T1000 (cell line): ENCODE measurements around the gene FOXP1.

Source experiments
- DNase-seq: peaks from one replicate; lab custom pipeline; 2025; ENCODE audit warnings: mixed read lengths; lab: John Stamatoyannopoulos, UW

Gene FOXP1

DNA sequence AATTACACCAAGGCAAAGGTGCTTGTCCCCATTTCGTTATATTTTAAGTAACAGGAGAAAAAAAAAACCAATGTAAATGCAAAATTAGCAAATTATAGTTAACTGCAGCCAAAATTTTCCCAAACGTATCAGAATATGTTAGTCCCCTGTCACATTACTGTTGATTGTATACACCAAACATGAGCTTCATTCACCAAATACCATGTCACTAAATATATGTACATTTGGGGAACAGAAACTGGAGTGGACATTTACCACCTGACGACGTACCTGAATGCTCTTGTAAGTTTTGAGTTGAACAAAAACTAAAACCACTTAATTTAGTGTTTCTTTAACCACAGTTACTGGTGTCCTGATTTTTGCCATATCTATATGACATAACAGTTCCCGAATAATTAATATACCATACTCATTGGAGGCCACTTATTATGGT is 3.3 kb upstream of the FOXP1 start:
- DNase-seq = no peak

DNA sequence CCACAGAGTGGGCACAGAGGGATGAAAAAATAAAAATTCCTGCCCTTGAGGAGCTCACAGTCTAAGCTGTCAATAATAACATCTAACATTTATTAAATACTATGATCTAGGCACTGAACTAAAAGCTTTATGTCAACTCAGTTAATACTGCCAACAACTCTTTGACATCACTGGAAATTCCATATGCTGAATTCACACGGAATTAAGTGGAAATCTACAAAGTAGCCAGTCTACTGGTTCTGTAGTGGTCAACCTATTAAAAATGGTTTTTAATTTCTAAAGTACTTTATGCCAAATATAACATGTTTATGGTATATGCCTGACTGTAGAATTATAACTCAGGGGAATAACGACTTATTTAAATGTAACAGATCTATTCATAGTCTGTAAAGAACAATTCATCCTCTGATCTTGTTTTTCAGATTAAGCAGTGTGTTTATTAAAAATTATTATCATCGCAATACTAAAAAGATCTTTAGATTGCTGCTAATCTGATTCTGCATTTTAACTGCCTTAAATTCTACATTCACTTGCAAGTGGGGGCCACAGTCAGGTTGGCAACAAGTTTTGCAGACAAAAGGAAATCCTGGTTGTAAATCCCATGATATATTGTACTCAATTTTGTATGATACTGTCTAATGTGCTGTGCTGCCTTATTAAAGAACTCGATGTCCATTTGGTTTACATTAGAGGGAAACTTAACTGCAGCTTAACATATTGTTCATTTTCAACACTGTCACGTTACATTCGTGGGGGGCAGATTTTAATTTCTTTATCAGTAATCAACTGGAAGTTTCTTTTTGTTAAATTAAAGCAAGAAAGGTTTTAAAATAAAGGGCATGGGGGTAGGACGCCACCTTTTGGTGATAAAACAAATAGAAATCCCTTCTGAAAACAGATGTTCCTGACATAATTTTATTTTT is 2.6 kb upstream of the FOXP1 start:
- peak; percentile 2 for DNase-seq

DNA sequence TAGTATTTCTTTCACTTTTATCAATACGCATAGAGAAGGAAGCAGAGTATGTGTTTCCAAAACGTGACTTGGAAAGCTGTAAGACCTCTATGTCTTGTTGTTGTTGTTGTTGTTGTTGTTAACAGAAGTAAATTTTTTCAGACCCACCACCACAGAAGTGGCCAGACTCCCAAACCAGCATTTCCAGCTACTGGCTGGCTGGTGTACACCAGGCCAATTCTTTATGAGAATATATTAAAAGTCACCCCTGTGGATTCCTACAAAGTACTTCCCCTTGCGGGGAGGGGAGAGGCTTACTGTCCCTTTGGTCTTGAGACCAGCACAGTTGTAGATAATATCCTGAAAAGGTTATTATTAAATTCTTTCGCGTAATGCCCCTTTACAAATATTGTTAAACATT is 1.6 kb upstream of the FOXP1 start:
- DNase-seq = no peak

DNA sequence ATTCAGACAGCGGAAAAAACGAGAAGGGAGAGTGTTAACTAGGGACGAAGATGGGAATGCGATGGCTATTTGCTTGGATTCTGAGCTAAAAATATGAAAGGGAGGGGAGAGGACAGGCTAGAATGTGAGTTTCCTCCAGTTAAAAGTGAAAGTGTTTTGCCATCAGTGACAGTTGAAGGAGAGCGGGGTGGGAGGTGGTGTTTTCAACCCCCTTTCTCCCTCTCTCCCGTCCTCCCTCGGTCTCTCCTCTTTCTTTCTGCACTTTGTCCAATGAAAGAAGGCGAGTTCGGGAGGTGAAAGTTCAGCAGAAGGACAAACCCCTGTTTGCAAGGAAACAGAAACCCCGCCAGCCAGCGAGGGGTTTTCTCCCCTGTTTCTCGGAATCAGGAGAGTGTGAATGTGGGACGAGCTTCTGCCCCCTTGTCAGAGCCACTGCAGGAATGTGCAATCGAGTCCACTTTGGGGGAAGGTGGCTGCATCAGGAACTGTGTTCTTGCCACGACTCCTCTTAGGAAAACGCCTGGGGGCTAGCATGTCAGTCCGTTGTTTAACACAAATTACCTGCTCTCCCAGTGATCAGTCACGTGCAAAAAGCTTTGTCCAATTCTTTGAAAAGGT is 975 bp upstream of the FOXP1 start:
- no peak for DNase-seq

DNA sequence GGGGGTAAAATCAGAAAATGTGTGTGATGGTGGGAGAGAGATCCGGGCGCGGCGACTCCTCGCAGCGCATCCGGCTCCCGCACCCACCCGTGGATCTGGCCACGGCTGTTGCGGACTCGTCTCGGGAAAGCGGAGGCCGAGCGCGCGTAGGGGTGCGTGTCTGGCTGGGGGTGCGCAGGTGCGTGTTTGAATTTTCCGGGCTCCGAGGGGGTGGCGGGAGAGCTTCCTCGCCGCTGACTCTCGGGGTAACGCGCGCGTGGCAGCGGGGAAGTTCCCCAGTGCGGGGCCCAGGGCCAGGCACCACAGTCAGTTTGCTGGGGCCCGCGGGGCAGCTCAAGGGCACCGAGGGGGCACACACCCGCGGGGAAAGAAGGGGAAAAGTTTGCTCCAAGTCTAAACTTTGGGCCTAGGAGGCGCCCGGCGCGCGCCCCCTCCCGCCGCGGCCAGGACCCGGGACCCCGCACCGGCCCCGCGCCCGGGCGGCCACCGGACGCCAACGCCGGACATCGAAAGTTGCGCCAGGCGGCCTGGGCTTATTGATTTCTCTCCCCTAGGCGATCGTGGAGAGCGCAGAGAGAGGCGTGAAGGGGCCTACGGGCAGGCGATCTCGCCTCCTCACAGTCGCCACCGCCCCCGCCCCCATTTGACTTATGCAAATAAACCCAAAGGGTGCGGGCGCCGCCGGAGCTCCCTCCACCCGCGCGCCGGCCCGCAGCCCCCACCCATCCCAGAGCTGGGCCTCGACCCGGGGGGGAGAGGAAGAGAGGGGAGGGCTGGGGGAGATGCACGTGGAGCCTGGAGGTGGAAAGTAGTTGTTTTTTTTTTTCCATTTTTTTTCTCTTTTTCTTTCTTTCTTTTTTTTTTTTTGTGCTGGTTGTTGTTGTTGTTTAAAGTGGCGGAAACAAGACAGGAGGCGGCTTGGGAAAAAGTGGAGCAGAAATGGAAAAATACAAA is 639 bp downstream of the FOXP1 start:
- no peak for DNase-seq

DNA sequence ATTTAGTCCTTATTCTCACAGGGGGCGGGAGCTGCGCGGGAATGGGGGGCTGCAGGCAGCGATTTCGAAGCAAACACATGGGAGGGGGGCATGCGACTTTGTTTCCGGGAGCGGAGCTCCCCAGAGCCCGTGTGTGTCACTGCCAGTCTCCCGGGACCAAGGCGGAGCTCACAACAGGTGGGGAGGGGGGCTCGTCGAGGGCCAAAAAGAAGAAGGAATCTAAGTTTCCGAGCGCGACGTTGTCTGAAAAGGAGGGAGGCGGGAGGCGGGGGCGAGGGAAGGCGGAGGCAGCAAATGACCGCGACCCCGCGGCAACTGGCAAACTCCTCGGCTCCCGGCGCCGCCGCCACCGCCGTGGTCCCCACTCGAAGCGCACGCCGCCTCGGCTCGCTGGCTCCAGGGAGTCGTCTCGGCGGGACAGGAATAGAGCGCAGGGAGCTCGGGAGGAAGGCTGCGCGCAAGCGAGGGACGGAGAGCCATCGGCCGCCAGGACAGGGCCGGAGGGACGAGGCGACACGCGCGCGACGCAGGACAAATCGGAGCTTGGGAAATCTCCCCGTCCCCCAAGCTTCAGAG is 1.4 kb downstream of the FOXP1 start:
- peak; percentile 17 for DNase-seq

DNA sequence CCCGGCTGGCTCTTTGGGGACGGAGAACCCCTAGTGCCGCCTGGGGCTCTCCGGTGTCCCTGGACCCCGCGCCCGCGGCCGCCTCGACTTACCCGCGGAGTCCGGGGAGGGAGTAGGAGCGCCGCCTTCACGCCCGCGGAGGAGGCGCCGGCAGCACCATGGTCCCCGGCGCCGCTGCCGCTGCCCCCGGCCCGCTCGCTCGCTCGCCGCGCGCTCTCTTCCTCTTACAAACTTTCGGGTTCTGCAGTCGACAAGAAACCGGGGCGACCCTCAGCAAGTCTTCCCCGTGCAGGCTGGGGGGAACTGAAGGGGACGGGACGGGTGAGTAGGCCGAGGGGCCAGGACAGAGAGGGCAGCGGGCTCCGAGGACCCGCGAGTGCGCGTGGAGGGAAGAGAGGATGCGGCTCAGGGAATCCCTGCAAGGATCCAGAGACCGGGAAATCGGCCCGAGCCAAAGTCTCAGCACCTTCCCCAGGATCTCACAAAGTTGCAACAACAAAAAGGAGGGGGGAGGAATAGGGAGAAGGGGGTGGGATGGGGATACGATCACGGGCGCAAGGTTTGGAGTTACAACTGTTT is 2.0 kb downstream of the FOXP1 start:
- DNase-seq = no peak

DNA sequence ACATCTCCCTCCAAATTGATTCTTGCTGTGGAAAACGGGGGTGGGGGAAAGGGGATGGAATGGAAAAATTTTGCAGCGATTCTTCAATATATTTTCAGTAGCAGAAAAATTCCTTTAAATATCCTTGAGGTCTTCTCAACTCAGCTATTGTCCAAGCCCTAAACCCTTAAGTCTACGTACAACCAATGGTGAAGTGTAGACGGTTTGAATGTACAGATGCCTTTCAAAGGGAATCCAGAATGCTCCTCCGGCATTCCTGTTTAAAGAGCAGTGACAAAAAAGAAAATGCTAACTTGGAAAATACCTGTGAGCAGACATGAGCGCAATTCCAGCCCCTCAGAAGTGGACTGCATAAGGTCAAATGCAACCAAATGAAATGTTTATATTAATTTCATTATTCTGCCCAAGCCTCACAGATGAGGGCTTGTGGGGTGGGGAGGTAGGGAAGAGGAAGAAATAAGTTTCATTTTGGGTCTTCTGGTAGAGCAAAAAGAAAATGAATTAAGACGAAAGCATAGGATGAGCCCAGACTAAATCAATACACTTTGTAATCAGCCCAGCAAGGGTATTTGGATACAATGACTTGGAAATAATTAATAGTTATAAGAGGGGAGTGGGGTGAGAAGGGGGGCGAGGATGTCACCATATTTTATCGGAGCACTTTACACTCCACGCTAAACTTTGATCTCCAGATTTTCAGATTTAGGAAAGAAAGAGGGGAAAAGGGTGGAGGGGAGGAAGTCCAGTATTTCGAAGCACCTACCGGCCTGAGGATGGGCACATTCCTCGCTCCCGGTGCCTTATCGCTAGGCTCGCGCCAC is 2.7 kb downstream of the FOXP1 start:
- DNase-seq = no peak

DNA sequence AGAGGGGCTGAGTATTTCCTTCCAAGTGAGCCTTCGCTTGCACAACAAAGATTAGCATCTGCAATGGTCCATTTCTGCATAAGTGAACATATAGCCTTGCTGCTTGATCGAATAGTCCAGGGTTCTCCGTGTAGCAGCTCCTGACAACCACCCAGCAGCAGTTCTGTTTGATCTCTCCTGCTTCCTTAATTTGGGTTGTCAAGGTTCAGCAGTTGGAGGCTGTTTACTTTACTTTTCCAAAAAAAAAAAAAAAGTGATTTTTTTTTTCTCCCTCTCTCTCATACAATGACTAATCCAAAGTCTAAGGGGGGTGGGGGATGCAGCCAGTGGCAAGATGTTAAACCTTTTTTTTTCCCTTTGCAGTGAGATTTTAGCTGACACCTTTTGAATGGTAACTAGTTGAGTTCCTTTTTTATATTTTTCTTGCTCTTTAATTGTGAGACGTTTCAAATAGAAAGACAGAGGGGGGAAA is 3.6 kb downstream of the FOXP1 start:
- no peak for DNase-seq

DNA sequence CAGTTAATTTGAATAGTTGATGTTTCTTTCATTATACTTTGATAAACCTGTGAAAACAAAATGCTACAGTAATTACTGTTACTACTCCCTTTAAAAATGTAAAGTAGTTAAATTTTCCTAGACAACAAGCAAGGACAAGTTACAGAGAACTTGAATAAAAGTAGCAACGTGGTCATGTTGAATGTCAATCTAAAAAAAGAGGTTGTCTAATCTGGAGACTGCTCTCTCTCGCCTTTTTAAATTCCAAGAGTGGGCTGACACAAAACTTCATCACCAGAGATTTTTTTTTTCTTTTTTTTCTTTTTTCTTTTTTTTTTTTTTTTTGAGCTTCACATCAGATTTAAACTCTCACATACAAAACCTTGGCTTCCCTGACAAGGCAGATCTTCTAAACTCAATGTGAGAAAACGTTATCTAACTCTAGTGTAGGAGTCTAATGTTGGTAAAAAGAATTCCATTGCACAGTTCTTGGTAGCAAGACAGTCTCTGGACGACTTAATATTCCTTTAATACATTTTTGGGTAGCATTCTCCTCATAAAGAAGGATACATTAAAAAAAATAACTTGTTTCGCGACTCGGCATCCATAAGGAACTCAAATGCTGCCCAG is 4.1 kb downstream of the FOXP1 start:
- DNase-seq = no peak

DNA sequence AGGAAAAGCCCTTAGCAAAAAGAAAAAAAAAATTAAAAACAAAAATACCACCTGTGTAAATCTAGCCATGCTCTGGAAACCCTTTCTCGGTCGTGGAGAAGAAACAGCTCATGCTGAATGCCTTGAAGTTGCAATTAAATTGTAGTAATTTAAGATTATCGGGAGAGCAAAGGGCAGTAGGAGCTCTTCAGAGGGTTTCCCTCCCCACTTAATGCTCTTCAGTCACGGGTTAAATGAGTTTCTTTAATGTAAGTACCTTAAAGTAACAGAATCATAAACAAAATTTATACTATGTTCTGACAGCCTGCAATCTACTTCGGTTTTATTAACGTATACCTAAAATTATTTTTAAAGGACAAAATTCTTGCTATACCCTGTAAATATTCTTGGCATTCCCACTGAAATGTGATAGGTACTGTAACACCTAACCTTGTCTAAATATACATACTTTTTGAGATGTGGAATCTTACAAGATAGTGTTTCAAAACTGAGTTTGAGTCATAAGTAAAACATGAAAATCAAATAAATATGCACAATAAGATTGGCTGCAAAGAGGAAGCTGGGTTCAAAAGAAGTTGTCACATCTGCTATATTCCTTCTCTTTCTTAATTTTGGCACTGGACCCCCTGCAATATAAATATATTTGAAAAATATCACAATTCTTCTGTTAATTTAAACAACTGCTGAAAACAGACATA is 5.3 kb downstream of the FOXP1 start:
- DNase-seq = no peak

DNA sequence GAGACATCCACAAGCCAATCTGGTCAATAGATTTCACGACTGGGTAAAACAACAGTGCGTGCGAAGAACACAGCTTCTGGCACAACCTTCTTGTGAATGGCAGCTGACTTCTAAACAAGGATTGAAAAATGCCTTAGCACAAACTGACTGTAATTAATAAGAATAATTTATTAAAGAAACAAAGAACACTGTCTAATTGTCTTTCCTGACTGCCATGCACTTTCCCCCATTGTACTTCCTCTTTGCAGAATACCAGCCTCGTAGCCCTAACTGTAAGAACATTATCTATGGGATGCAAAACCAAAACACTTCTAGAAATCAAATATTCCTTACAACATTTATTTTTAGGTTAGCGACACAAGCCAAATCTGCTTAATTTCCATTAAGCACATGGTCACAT is 6.5 kb downstream of the FOXP1 start:
- no peak for DNase-seq

DNA sequence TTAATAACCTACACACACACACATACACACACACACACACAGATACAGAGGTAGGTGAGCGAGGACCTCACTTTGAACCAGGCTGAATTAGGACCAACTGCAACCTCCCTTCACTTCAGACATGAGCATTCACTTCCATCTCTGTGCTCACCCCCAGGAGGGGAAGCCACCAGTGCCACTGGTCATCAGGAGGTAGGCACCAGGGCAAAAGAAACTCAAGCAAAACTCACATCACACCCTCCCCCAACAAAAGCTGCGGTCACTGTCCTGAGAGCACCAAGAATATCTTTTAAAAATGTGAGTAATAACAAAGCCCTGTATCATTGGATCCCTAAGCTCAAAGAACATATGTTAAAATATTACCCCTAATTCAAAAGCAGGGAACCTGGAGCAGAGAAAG is 8.1 kb downstream of the FOXP1 start:
- no peak for DNase-seq

DNA sequence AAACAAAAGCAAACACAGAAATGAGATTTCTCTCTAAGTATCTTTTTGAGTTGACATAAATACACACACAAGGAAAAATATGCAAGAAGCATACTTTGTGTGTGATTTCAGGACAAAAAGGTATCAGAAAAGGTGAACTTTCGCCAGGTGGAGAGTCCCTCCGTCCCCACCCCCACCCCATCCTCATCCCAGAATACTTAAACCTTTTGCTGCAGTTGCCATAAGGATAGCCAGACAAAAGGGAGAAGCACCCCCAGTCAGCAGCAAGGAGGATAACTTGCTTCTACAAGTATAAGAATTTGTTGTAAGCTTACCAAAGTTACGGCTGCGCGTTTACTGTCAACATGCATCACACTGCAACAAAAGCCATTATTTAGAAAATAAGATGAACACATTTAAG is 10.3 kb downstream of the FOXP1 start:
- no peak for DNase-seq

DNA sequence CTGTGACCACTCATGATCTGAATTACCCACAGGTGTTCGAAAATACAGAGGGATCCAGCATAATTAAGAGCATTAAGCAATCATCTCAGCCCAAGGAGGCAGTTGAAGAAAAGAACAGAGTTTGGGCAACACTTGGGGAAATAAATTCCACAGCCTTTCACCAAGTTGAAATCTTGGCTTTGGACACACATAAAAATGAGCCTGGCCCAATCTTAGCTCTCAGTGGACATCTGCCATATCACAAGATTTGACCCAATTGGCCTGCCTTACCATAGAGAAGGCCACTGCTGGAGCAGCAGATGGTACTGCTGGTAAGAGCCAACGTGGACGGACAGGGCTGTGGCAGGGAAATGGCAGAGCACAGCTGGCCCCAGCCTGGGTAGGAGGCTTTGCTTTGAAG is 13.0 kb downstream of the FOXP1 start:
- DNase-seq = no peak

DNA sequence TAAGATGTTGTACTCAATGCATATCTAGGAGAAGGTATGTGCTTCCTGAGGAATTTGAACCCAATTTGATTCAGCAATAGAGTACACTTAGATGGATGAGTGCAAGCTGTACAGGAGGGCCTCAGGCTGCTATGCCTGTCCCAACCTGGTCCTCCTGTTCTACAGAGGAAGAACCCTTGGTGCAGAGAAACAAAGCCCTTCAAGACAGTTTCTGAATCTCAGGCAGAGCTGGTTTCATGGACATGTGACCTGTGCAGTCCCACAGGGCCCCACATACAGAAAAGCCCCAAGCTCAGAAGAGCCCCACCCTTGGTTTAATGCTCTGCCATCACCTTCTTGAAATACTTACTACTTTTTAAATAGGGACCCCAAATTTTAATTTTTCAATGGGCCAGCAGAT is 15.3 kb downstream of the FOXP1 start:
- no peak for DNase-seq

DNA sequence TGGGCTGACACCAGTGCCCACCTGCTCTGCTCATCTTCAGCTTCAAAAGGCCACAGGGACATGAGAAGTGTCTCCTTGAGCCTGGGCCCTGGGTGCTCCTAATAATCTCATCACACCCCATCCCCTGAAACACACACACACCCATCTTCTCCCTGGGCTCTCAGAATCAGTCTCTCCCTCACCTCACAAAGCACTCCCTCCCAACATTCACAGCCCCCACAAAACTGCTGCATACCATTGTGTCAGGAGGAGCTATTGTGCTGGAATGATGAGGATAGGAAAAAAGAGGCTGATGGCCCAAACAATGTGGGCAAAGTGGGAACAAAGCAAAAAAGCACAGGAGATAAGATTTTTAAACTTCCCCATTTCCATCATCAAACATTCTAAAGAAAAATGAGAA is 16.8 kb downstream of the FOXP1 start:
- DNase-seq = no peak

DNA sequence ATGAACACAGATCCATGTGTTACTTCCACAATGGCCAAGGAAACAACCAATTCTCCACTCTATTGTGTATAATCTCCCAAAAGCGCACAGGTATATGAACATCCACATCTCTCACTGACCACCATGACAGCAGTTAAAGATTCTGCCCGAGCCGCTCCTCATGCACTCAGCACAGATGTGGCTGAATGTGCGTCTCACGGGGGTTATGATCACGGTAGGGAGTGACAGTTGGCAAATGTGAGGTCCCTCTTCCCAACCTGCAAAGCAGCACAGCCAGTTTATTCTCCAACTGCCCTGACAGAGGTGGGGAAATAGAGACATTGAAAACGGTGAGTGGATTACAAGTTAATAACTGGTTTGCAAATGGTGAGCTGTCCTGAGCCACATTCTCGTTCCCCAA is 17.6 kb downstream of the FOXP1 start:
- DNase-seq = no peak

DNA sequence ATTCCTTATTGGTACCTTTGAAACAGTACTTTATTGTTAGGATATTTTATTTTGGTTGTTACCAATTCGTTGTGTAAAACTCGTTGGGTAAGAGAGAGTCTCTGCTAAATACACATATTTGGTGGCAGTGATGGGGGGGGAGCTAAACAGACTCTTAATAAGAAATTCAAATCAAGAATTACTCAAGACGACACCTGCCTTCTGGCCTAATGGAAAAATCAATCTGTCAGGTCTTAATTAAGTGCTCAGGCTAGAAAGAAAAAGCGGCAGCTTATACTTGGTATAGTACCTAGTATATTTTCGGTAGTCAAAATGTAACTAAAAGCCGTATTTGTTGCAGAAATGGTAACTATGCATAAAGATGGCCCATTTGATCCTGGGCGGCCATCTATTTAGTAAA is 18.2 kb downstream of the FOXP1 start:
- DNase-seq = no peak

DNA sequence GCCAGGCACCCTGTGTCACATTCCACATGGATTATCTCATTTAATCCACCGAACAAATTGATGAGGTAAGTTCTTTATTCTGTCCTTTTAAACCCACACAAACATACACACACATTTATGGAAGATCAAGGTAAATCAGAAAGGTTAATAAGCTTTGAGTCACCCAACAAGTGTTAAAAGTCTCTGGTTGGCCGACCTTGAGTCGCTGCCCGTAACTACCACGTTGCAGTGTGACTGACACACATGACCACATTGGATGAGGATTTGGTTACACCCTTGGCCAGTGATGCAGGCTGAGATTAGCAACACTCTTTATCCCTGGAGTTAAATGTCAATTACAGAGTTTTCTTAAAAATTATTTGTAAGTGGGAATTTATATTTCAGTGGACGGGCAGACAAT is 19.2 kb downstream of the FOXP1 start:
- no peak for DNase-seq
